IMR-90 (cell line): ENCODE measurements around the gene LTC4S. TPM values are rescaled to one million over a fixed set of nuclear protein-coding genes. Genes with fewer than 3 reads are reported as not detected.

Experiments used
- ATAC-seq: fragments of 200-7000 bp; cut with Tn5 transposase; 2 replicates; pipeline ENCODE4 v1.9.1; 2020; ENCODE audit warnings: low read depth, mild to moderate bottlenecking, moderate library complexity
- BruUV-seq: library from RNA; stranded (reverse); fragments of 400-500 nt; replicated peaks from 2 replicates; lab custom pipeline; 2021; lab: Mats Ljungman, UMichigan
- CTCF ChIA-PET: fragments of 300-600 bp; formaldehyde crosslinking; extraction: SDS; loops from one replicate; lab custom pipeline; 2021; ENCODE audit warnings: antibody characterized with exemption; lab: Yijun Ruan, JAX
- POLR2A ChIA-PET: fragments of 300-600 bp; sonication (Branson Sonifier 250); formaldehyde crosslinking; loops from one replicate; lab custom pipeline; 2022; ENCODE audit warnings: antibody characterized with exemption; ENCODE audit not compliant: unreplicated experiment; lab: Charles Lee
- DNase-seq: peaks from one replicate; pipeline ENCODE4 v3.0.0; 2013
- H2AFZ ChIP-seq: replicated peaks from 2 replicates; pipeline ENCODE3; 2013; ENCODE audit warnings: low read length, mild to moderate bottlenecking; ENCODE audit not compliant: poor library complexity
- H2AK5ac ChIP-seq: 2 replicates; pipeline ENCODE4 v1.6.1; 2013; ENCODE audit warnings: low read depth, low read length, inconsistent platforms
- H2AK9ac ChIP-seq: replicated peaks from 2 replicates; pipeline ENCODE3; 2013; ENCODE audit warnings: mild to moderate bottlenecking, low read depth, low read length, moderate library complexity; ENCODE audit not compliant: poor library complexity
- H2BK120ac ChIP-seq: 2 replicates; pipeline ENCODE4 v1.6.1; 2013; ENCODE audit warnings: low read depth, low read length, inconsistent platforms
- H2BK15ac ChIP-seq: 3 replicates; pipeline ENCODE4 v1.6.1; 2013; ENCODE audit warnings: low read depth, low read length, inconsistent platforms
- H2BK20ac ChIP-seq: 2 replicates; pipeline ENCODE4 v1.6.1; 2013; ENCODE audit warnings: low read depth, mild to moderate bottlenecking, inconsistent platforms, low read length, moderate library complexity
- H2BK5ac ChIP-seq: 2 replicates; pipeline ENCODE4 v1.6.1; 2013; ENCODE audit warnings: mild to moderate bottlenecking, low read depth, low read length, inconsistent platforms; ENCODE audit not compliant: poor library complexity, severe bottlenecking
- H3K14ac ChIP-seq: replicated peaks from 2 replicates; pipeline ENCODE4 v1.6.1; 2013; ENCODE audit warnings: low read depth, low read length, inconsistent platforms
- H3K18ac ChIP-seq: 2 replicates; pipeline ENCODE4 v1.6.1; 2013; ENCODE audit warnings: low read depth, low read length, control low read depth
- H3K23ac ChIP-seq: 2 replicates; pipeline ENCODE4 v1.6.1; 2013; ENCODE audit warnings: low read depth, low read length, inconsistent platforms
- H3K27ac ChIP-seq: 2 replicates; pipeline ENCODE4 v1.5.1; 2013; ENCODE audit warnings: mild to moderate bottlenecking, control low read depth, low read length; ENCODE audit not compliant: insufficient read depth
- H3K27me3 ChIP-seq: 2 replicates; pipeline ENCODE4 v1.6.1; 2013; ENCODE audit warnings: low read length; ENCODE audit not compliant: control insufficient read depth, insufficient read depth
- H3K36me3 ChIP-seq: 2 replicates; pipeline ENCODE4 v1.6.1; 2013; ENCODE audit warnings: low read length, mixed read lengths; ENCODE audit not compliant: control insufficient read depth, insufficient read depth
- H3K4ac ChIP-seq: 2 replicates; pipeline ENCODE4 v1.6.1; 2013; ENCODE audit warnings: low read depth, low read length, inconsistent platforms
- H3K4me1 ChIP-seq: 2 replicates; pipeline ENCODE4 v1.6.1; 2013; ENCODE audit warnings: low read length, mixed read lengths; ENCODE audit not compliant: control insufficient read depth, insufficient read depth
- H3K4me2 ChIP-seq: 2 replicates; pipeline ENCODE4 v1.6.1; 2013; ENCODE audit warnings: low read depth, mild to moderate bottlenecking, control low read depth, low read length, moderate library complexity
- H3K4me3 ChIP-seq: 2 replicates; pipeline ENCODE4 v1.5.1; 2013; ENCODE audit warnings: low read depth, mild to moderate bottlenecking, control low read depth, low read length, moderate library complexity; ENCODE audit not compliant: insufficient read depth
- H3K56ac ChIP-seq: 2 replicates; pipeline ENCODE4 v1.6.1; 2013; ENCODE audit warnings: low read length, inconsistent platforms; ENCODE audit not compliant: insufficient read depth; ENCODE audit errors: extremely low read depth
- H3K79me1 ChIP-seq, 2 experiments: 2 replicates each; pipeline ENCODE4 v1.6.1; 2013; ENCODE audit warnings: low read length in 2 of 2, inconsistent platforms in 1 of 2, low read depth in 1 of 2
- H3K9ac ChIP-seq: 2 replicates; pipeline ENCODE4 v1.6.1; 2013; ENCODE audit warnings: low read depth, low read length, control low read depth
- H3K9me1 ChIP-seq: 2 replicates; pipeline ENCODE4 v1.6.1; 2013; ENCODE audit warnings: low read length, inconsistent platforms; ENCODE audit not compliant: insufficient read depth
- H3K9me3 ChIP-seq: 2 replicates; pipeline ENCODE4 v1.6.1; 2013; ENCODE audit warnings: low read length; ENCODE audit not compliant: control insufficient read depth, insufficient read depth
- H4K20me1 ChIP-seq: 2 replicates; pipeline ENCODE4 v1.6.1; 2013; ENCODE audit warnings: low read length, inconsistent platforms; ENCODE audit not compliant: insufficient read depth
- H4K5ac ChIP-seq: 2 replicates; pipeline ENCODE4 v1.6.1; 2013; ENCODE audit warnings: mild to moderate bottlenecking, low read depth, low read length, control low read depth
- H4K8ac ChIP-seq, 2 experiments: 2 replicates each; pipeline ENCODE4 v1.6.1; 2013; ENCODE audit warnings: low read depth in 2 of 2, low read length in 2 of 2, control low read depth in 1 of 2, inconsistent platforms in 1 of 2
- H4K91ac ChIP-seq: 2 replicates; pipeline ENCODE4 v1.6.1; 2013; ENCODE audit warnings: low read depth, low read length, inconsistent platforms; ENCODE audit not compliant: insufficient read depth
- BHLHE40 ChIP-seq: fragments of 150-350 bp; IDR thresholded peaks from 2 replicates; pipeline ENCODE4 v1.6.1; 2016; ENCODE audit warnings: mild to moderate bottlenecking, low read depth, low read length
- CEBPB ChIP-seq: IDR thresholded peaks from 2 replicates; pipeline ENCODE4 v1.6.1; 2012; ENCODE audit warnings: low read depth, low read length, improper control_type of control experiment
- CHD1 ChIP-seq: IDR thresholded peaks from 2 replicates; pipeline ENCODE4 v1.6.1; 2012; ENCODE audit warnings: low read depth, low read length, improper control_type of control experiment
- ELK1 ChIP-seq: fragments of 150-350 bp; IDR thresholded peaks from 2 replicates; pipeline ENCODE4 v1.6.1; 2016; ENCODE audit warnings: low read depth, mild to moderate bottlenecking, low read length, moderate library complexity, borderline replicate concordance
- FOS ChIP-seq: fragments of 150-350 bp; IDR thresholded peaks from 2 replicates; pipeline ENCODE4 v1.6.1; 2016; ENCODE audit warnings: low read depth, low read length
- MAFK ChIP-seq: IDR thresholded peaks from 2 replicates; pipeline ENCODE4 v1.6.1; 2012; ENCODE audit warnings: low read depth, low read length, improper control_type of control experiment
- MAZ ChIP-seq: IDR thresholded peaks from 2 replicates; pipeline ENCODE4 v1.6.1; 2012; ENCODE audit warnings: low read depth, mild to moderate bottlenecking, low read length, improper control_type of control experiment, moderate library complexity, borderline replicate concordance
- MXI1 ChIP-seq: IDR thresholded peaks from 2 replicates; pipeline ENCODE4 v1.6.1; 2012; ENCODE audit warnings: low read depth, mild to moderate bottlenecking, low read length, moderate library complexity, borderline replicate concordance
- NFE2L2 ChIP-seq: fragments of 150-350 bp; IDR thresholded peaks from 2 replicates; pipeline ENCODE4 v1.6.1; 2016; ENCODE audit warnings: low read depth, mild to moderate bottlenecking, low read length
- POLR2A ChIP-seq: IDR thresholded peaks from 2 replicates; pipeline ENCODE4 v1.6.1; 2012; ENCODE audit warnings: mild to moderate bottlenecking, low read depth, low read length
- RAD21 ChIP-seq: IDR thresholded peaks from 2 replicates; pipeline ENCODE4 v1.6.1; 2012; ENCODE audit warnings: low read length, improper control_type of control experiment
- RCOR1 ChIP-seq: IDR thresholded peaks from 2 replicates; pipeline ENCODE4 v1.6.1; 2012; ENCODE audit warnings: mild to moderate bottlenecking, low read length, improper control_type of control experiment; ENCODE audit not compliant: insufficient replicate concordance
- RFX5 ChIP-seq: IDR thresholded peaks from 2 replicates; pipeline ENCODE4 v1.8.0; 2012; ENCODE audit warnings: low read depth, mild to moderate bottlenecking, low read length, moderate library complexity
- SMC3 ChIP-seq: fragments of 150-350 bp; IDR thresholded peaks from 2 replicates; pipeline ENCODE4 v1.6.1; 2016; ENCODE audit warnings: low read depth, mild to moderate bottlenecking, antibody characterized with exemption, low read length, moderate library complexity
- WGBS, 2 experiments: methylation state at CpG; one replicate each; pipeline versions ENCODE4 v1.1.5 to v1.1.7; 2013; ENCODE audit warnings: missing lambda C conversion rate in 2 of 2; ENCODE audit not compliant: insufficient read length in 1 of 2; ENCODE audit errors: extremely low coverage in 2 of 2; 5-methylcytosine and 5-hydroxymethylcytosine counted together
- dilution Hi-C: fragments of 300-500 bp; cut with HindIII; formaldehyde crosslinking; loops from one replicate; pipeline ENCODE4 v1.14.3; 2018; ENCODE audit warnings: low sequenced_read_pairs; ENCODE audit not compliant: unreplicated experiment
- in situ Hi-C: fragments of 300-500 bp; cut with MboI; formaldehyde crosslinking; loops from 3 replicates; pipeline ENCODE4 v1.14.3; 2019; ENCODE audit warnings: low sequenced_read_pairs, inconsistent platforms, mixed read lengths
- intact Hi-C: fragments of 100-400 bp; cut with micrococcal nuclease; formaldehyde crosslinking; loops from 2 replicates; pipeline ENCODE4 v1.10.0; 2022
- polyA plus RNA-seq, 3 experiments: library from polyadenylated mRNA; depleted of rRNA; stranded (reverse); fragments of >200 nt; gene quantifications; 2 replicates each; pipeline ENCODE4 v1.2.3, GENCODE V29; 2012; ENCODE audit warnings: low replicate concordance in 1 of 3
- total RNA-seq: library from RNA; depleted of rRNA; stranded (reverse); fragments of >200 nt; gene quantifications from 2 replicates; pipeline ENCODE4 v1.2.3, GENCODE V29; 2012
- TF ChIP-seq, protein P1 (sequence below): fragments of 150-350 bp; IDR thresholded peaks from 2 replicates; pipeline ENCODE4 v1.6.1; 2017; ENCODE audit warnings: mild to moderate bottlenecking, antibody characterized with exemption, low read length, low read depth
- TF ChIP-seq, protein P2 (sequence below): conservative IDR thresholded peaks from 2 replicates; pipeline ENCODE4 v1.5.1; 2012; ENCODE audit warnings: mild to moderate bottlenecking, low read depth, low read length, improper control_type of control experiment

Gene LTC4S
- total and polyA plus RNA-seq, 2 of the 4 experiments (the other 2 are of a cell fraction), result 0.72 TPM; not detected in 1

- intact Hi-C loops (no loop called here), dilution Hi-C loops (no loop called here), in situ Hi-C loops (no loop called here)
- H2BK15ac ChIP-seq, result no peak overlapping the region
- H2BK120ac ChIP-seq, result no peak overlapping the region
- no peak for DNase-seq
- H3K9me3 ChIP-seq, result no peaks in the 10 kb centered on the region; the same call in 1 of the 2 replicates
- no TSS peak for BruUV-seq
- ATAC-seq, result no peak
- no peak overlapping the region for H3K9ac ChIP-seq
- no peak overlapping the region for H4K8ac ChIP-seq
- H3K27me3 ChIP-seq, result no peaks in the 10 kb centered on the region
- no peak overlapping the region for H2AK9ac ChIP-seq
- H2AK5ac ChIP-seq, result no peak overlapping the region
- no peak overlapping the region for H2BK5ac ChIP-seq
- H3K4me2 ChIP-seq, result no peak overlapping the region
- peaks cover 0 to 14% of the 10 kb centered on the region in 2 experiments for H3K79me1 ChIP-seq
- H3K27ac ChIP-seq, result no peak overlapping the region
- no peak overlapping the region for H3K56ac ChIP-seq
- H3K14ac ChIP-seq, result no peak overlapping the region
- H4K20me1 ChIP-seq, result no peaks in the 10 kb centered on the region
- no peak overlapping the region for H3K4me3 ChIP-seq
- H4K5ac ChIP-seq, result no peak overlapping the region
- H2BK20ac ChIP-seq, result no peak overlapping the region
- no peak for TF ChIP-seq FOS
- no peak for TF ChIP-seq BHLHE40
- no peak for TF ChIP-seq RCOR1
- TF ChIP-seq, protein P1, sequence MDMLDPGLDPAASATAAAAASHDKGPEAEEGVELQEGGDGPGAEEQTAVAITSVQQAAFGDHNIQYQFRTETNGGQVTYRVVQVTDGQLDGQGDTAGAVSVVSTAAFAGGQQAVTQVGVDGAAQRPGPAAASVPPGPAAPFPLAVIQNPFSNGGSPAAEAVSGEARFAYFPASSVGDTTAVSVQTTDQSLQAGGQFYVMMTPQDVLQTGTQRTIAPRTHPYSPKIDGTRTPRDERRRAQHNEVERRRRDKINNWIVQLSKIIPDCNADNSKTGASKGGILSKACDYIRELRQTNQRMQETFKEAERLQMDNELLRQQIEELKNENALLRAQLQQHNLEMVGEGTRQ, result no peak
- TF ChIP-seq POLR2A, result no peak
- no peak for TF ChIP-seq MXI1
- no peak for TF ChIP-seq CEBPB
- TF ChIP-seq SMC3, result no peak
- TF ChIP-seq ELK1, result no peak
- TF ChIP-seq, protein P2, sequence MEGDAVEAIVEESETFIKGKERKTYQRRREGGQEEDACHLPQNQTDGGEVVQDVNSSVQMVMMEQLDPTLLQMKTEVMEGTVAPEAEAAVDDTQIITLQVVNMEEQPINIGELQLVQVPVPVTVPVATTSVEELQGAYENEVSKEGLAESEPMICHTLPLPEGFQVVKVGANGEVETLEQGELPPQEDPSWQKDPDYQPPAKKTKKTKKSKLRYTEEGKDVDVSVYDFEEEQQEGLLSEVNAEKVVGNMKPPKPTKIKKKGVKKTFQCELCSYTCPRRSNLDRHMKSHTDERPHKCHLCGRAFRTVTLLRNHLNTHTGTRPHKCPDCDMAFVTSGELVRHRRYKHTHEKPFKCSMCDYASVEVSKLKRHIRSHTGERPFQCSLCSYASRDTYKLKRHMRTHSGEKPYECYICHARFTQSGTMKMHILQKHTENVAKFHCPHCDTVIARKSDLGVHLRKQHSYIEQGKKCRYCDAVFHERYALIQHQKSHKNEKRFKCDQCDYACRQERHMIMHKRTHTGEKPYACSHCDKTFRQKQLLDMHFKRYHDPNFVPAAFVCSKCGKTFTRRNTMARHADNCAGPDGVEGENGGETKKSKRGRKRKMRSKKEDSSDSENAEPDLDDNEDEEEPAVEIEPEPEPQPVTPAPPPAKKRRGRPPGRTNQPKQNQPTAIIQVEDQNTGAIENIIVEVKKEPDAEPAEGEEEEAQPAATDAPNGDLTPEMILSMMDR, result no peak
- no peak for TF ChIP-seq MAFK
- no peak for TF ChIP-seq RFX5
- no peak for TF ChIP-seq MAZ
- no peak for TF ChIP-seq RAD21
- TF ChIP-seq NFE2L2, result no peak
- TF ChIP-seq CHD1, result no peak
- H3K18ac ChIP-seq, result no peak overlapping the region
- no peak overlapping the region for H2AFZ ChIP-seq
- H3K9me1 ChIP-seq, result peaks cover 13% of the 10 kb centered on the region
- ChIA-PET POLR2A (no interaction called here), CTCF (no interaction called here)
- peaks cover 17% of the 10 kb centered on the region for H3K36me3 ChIP-seq
- H3K23ac ChIP-seq, result no peak overlapping the region
- H4K91ac ChIP-seq, result no peak overlapping the region
- peaks cover 8% of the 10 kb centered on the region for H3K4me1 ChIP-seq
- H3K4ac ChIP-seq, result no peak overlapping the region
- no CpG with 5 or more reads among the region's 3 CpGs for WGBS, 2 experiments
These were observed 20.3 kb downstream of the LTC4S start for GRCh38 chr5:179814090-179814489.
